GM12801 (cell line): ENCODE measurements around the gene NRXN3.

Experiments
- CTCF ChIP-seq: IDR thresholded peaks from one replicate; pipeline ENCODE4 v1.5.1; 2011; ENCODE audit warnings: control low read depth; ENCODE audit not compliant: insufficient read length; ENCODE audit errors: extremely low read depth

The NRXN3 gene

GRCh38 chr14:78725086-78725485 is 554.9 kb downstream of the NRXN3 start:
- TF ChIP-seq CTCF: no peak

GRCh38 chr14:78737116-78737515 is 566.9 kb downstream of the NRXN3 start:
- no peak for TF ChIP-seq CTCF

GRCh38 chr14:78737601-78738000 is 567.4 kb downstream of the NRXN3 start:
- TF ChIP-seq CTCF: no peak

- no peak for TF ChIP-seq CTCF
Measured at GRCh38 chr14:78746086-78746595, 576.0 kb downstream of the NRXN3 start.

- no peak for TF ChIP-seq CTCF
Measured at GRCh38 chr14:78747813-78748212, 577.6 kb downstream of the NRXN3 start.

GRCh38 chr14:78752518-78753188 is 582.5 kb downstream of the NRXN3 start:
- TF ChIP-seq CTCF: no peak

GRCh38 chr14:78754059-78754458 is 583.9 kb downstream of the NRXN3 start:
- TF ChIP-seq CTCF: no peak
